Duodenal mucosa (tissue), 2 donors: ENCODE measurements around the gene OLIG2.

Experiments
- H3K27ac ChIP-seq: one replicate; pipeline ENCODE4 v1.7.0; 2013; ENCODE audit warnings: low read depth, low read length
- H3K27me3 ChIP-seq, 2 donors: one replicate each; pipeline ENCODE4 v1.7.0; 2013; ENCODE audit warnings: low read length in 2 of 2, control low read depth in 1 of 2; ENCODE audit not compliant: insufficient read depth in 2 of 2, control insufficient read depth in 1 of 2
- H3K36me3 ChIP-seq, 2 donors: one replicate each; pipeline ENCODE4 v1.7.0; 2013; ENCODE audit warnings: low read length in 2 of 2, control low read depth in 1 of 2; ENCODE audit not compliant: insufficient read depth in 2 of 2, control insufficient read depth in 1 of 2
- H3K4me1 ChIP-seq, 2 donors: one replicate each; pipeline ENCODE4 v1.7.0; 2013; ENCODE audit warnings: low read length in 2 of 2, control low read depth in 1 of 2; ENCODE audit not compliant: insufficient read depth in 2 of 2, control insufficient read depth in 1 of 2
- H3K4me3 ChIP-seq, 2 donors: one replicate each; pipeline ENCODE4 v1.7.0; 2013; ENCODE audit warnings: low read length in 2 of 2, low read depth in 1 of 2
- H3K9ac ChIP-seq, 2 donors: one replicate each; pipeline ENCODE4 v1.7.0; 2013; ENCODE audit warnings: low read length in 2 of 2, low read depth in 1 of 2
- H3K9me3 ChIP-seq, 2 donors: one replicate each; pipeline ENCODE4 v1.7.0; 2013; ENCODE audit warnings: low read length in 2 of 2, control low read depth in 1 of 2; ENCODE audit not compliant: control insufficient read depth in 1 of 2

The OLIG2 gene

DNA sequence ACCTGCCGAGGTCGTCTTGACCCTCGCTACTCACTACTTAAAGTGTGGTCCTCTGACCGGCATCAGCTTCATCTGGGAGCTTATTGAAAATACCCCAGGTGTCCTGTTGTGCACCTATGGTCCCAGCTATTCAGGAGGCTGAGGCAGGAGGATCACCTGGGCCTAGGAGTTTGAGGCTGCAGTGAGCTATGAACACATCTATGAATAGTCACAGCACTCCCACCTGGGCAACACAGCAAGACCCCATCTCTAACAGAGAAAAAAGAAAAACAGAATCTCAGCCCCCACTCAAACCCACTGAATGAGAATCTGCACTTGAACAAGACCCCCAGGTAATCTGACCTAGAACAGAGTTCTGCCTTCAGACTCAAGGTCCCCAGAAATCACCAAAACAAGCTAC is 35.5 kb downstream of the OLIG2 start:
- H3K36me3 ChIP-seq: no peaks in the 10 kb centered on the region
- H3K9me3 ChIP-seq: no peaks in the 10 kb centered on the region
- H3K27ac ChIP-seq: no peak overlapping the region
- H3K27me3 ChIP-seq: peaks cover 23 to 33% of the 10 kb centered on the region in 2 donors
- H3K4me1 ChIP-seq: no peaks in the 10 kb centered on the region
- no peak overlapping the region for H3K4me3 ChIP-seq
- no peak overlapping the region for H3K9ac ChIP-seq

DNA sequence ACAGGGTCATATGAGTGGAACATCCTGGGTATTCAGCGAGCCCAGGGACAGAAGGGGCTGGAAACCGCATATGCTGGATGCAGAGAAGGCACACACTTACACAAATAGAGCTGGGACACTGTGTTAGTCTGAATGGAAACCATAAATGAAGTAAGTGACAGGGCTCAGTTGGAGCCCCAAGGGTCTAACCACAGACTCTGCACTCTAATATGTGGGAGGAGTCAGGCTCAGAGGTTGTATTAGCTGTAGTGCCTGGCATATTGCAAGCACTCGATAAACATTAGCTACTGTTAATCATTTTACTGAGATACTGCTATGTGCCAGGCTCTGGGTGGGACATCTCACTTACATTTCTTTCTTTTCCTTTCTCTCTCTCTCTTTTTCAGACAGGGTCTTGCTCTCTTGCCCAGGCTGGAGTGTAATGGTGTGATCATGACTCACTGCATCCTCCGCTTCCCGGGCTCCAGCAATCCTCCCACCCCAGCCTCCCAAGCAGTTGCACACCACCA is 37.7 kb downstream of the OLIG2 start:
- Histone ChIP-seq H3K27ac (no peak overlapping the region), H3K4me3 (no peak overlapping the region), H3K4me1 (no peaks in the 10 kb centered on the region), H3K27me3 (peaks cover 42 to 53% of the 10 kb centered on the region in 2 donors), H3K9me3 (no peaks in the 10 kb centered on the region), H3K9ac (no peak overlapping the region), H3K36me3 (no peaks in the 10 kb centered on the region)

DNA sequence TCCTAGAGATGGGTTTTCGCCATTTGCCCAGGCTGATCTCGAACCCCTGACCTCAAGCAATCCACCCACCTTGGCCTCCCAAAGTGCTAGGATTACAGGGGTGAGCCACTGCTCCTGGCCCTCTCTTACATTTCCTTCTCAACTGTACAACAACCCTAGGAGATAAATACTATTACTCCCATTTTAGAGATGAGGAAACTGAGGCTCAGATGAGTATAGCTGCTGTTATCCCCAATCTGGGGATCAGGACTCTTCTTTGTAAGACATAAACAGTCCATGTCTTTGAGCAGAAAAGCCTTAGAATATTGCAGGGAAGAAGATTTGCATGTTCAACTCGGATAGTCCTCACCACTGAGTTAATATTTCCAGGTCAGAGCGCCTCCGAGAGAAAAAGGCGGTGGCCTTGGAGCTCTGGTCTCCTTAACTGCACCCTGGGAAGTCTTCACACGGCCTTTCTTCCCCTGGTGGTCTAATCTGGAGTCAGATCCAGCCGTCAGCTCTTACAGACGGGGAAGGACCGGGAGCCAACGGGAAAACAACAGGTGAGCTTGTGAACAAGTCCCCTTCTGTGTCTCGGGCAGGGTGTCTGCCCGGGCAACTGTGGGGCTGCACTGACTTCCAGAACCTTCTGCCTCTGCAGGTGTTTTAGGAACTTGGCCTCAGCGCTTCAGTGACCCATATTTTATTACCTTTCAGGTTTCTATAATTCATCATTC is 38.3 kb downstream of the OLIG2 start:
- peaks cover 48 to 59% of the 10 kb centered on the region in 2 donors for H3K27me3 ChIP-seq
- no peak overlapping the region for H3K27ac ChIP-seq
- no peak overlapping the region for H3K9ac ChIP-seq
- H3K4me3 ChIP-seq: no peak overlapping the region
- no peaks in the 10 kb centered on the region for H3K36me3 ChIP-seq
- no peaks in the 10 kb centered on the region for H3K4me1 ChIP-seq
- H3K9me3 ChIP-seq: no peaks in the 10 kb centered on the region

DNA sequence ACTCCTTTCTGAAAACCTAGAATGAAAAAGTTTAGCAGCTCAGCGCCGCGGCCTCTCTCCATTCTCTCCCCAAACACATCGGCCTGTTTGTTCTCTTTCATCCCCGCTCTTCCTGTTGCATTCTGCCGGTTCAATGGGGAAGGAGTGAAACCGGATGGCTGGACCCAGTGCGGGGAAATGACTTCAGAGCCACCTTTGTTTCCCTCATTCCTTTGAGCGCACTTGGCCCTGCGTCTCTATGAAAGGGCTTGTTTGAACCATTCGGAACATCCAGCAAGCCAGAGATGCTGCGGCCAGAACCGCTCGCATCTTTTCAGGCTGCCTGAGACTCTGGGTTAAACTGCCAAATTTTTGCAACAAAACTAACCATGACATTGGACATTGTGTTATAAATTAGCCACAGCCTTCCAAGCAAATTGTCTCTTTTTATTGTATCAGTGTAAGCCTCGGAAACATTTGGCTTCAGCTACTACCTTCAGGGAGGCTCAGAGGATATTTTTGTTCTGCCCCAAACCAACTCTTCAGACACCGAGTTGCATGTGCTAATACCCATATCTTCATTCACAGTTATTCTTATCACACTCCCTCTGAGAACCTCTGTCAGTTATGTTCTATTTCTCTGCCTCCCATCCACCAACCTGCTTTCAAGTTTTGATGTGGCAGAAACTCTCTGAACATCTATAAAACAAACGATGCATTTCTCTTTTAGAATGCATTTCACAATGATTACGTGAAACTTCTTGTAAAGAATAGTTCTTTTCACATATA is 39.1 kb downstream of the OLIG2 start:
- no peak overlapping the region for H3K9ac ChIP-seq
- peaks cover 0 to 2% of the 10 kb centered on the region in 2 donors for H3K4me1 ChIP-seq
- no peaks in the 10 kb centered on the region for H3K36me3 ChIP-seq
- peaks cover 0 to 1% of the 10 kb centered on the region in 2 donors for H3K9me3 ChIP-seq
- no peak overlapping the region for H3K4me3 ChIP-seq
- H3K27ac ChIP-seq: no peak overlapping the region
- H3K27me3 ChIP-seq: peaks cover 55 to 66% of the 10 kb centered on the region in 2 donors

DNA sequence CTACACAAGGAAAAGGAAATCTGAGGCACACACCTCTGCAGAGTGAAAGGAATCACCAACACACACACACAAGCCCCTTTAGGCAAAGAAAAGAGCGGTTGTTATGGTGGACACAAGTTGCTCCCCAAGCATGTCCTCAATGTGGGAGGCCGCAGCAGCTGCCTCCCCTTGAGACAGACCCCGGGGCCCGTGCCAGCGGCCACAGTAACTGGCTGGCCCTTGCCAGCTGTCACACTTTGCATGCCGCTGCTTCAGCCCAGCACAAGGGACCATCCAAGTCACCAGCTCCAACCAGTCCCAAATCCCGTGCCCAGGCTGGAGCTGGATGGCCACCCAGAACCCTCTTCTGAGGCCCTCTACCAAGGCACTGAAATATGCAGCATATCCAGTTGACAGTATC is 41.3 kb downstream of the OLIG2 start:
- Histone ChIP-seq H3K9ac (no peak overlapping the region), H3K27ac (no peak overlapping the region), H3K27me3 (peaks cover 61 to 70% of the 10 kb centered on the region in 2 donors), H3K36me3 (no peaks in the 10 kb centered on the region), H3K4me3 (no peak overlapping the region), H3K9me3 (peaks cover 0 to 1% of the 10 kb centered on the region in 2 donors), H3K4me1 (peaks cover 0 to 17% of the 10 kb centered on the region in 2 donors)

DNA sequence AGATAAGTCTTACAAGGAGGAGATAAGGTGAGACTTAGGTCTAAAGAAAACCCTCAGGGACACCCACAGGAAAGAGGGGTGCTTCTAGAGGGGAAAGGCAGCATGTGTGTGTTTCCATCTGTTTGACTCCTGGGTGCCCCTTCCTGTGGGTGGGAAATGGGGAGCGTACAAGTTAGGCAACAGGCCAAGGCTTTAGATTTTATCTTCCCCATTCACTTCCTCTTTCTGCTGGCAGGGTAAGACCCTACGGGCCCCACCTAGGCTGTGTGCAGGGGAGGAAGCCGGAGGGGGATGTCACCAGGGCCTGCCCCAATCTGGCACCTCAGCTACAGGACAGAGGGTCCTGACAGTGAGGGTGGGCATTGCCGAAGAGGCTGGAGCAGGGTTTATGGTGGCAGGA is 41.7 kb downstream of the OLIG2 start:
- peaks cover 65 to 74% of the 10 kb centered on the region in 2 donors for H3K27me3 ChIP-seq

DNA sequence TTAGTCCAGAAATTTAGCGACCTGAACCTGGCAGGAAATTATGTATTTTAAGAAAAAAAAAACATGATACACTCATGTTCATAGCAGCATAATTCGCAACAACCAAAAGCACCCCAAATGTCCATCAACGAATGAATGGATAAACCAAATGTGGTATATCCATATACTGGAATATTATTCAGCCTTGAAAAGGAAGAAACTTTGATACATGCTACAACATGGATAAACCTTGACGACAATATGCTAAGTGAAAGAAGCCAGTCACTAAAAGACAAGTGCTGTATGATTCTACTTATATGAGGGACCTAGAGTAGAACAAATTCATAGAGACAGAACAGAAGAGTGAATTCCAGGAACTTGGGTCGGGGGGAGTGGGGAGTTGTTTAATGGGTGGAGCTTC is 43.5 kb downstream of the OLIG2 start:
- Histone ChIP-seq H3K9ac (no peak overlapping the region), H3K4me1 (peaks cover 0 to 19% of the 10 kb centered on the region in 2 donors), H3K9me3 (peaks cover 0 to 1% of the 10 kb centered on the region in 2 donors), H3K36me3 (no peaks in the 10 kb centered on the region), H3K27me3 (peaks cover 74 to 79% of the 10 kb centered on the region in 2 donors), H3K4me3 (no peak overlapping the region), H3K27ac (no peak overlapping the region)

More for the DNA sequence above, 41.7 kb downstream of the OLIG2 start:
- no peaks in the 10 kb centered on the region for H3K36me3 ChIP-seq
- H3K27ac ChIP-seq: no peak overlapping the region
- H3K9me3 ChIP-seq: peaks cover 0 to 1% of the 10 kb centered on the region in 2 donors
- peaks cover 0 to 19% of the 10 kb centered on the region in 2 donors for H3K4me1 ChIP-seq
- no peak overlapping the region for H3K9ac ChIP-seq
- H3K4me3 ChIP-seq: no peak overlapping the region

DNA sequence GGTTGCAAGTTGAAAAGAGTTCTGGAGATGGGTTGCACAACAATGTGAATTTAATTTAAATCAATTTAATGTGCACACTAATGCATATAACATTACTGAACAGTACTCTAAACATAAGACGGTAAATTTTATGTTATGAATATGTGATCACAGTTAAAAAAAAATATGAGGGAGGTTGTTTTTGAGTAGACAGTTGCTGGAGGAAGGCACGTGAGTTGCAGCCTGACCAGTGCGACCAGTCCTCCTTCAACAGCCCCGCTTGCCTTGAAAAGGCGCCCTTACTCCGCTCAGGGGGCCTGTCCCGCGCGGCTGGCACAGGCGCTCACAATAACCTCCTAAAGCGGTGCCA is 43.9 kb downstream of the OLIG2 start:
- Histone ChIP-seq H3K36me3 (no peaks in the 10 kb centered on the region), H3K9me3 (peaks cover 0 to 1% of the 10 kb centered on the region in 2 donors), H3K27me3 (peaks cover 76 to 78% of the 10 kb centered on the region in 2 donors), H3K27ac (no peak overlapping the region), H3K9ac (no peak overlapping the region), H3K4me1 (peaks cover 0 to 19% of the 10 kb centered on the region in 2 donors), H3K4me3 (no peak overlapping the region)

DNA sequence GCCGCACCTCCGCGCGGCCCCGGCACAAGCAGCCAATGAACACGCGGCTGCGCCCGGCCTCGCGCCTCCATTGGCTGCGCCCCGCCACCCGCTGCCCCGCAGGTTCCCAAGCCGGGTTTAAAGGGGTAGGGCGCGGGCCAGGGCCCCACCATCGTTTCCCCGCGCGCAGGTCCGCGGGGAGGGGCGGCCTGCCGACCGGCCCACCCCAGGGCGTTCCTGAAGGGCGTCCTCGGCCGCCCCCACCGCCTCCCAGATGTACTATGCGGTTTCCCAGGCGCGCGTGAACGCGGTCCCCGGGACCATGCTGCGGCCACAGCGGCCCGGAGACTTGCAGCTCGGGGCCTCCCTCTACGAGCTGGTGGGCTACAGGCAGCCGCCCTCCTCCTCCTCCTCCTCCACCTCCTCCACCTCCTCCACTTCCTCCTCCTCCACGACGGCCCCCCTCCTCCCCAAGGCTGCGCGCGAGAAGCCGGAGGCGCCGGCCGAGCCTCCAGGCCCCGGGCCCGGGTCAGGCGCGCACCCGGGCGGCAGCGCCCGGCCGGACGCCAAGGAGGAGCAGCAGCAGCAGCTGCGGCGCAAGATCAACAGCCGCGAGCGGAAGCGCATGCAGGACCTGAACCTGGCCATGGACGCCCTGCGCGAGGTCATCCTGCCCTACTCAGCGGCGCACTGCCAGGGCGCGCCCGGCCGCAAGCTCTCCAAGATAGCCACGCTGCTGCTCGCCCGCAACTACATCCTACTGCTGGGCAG is 44.4 kb downstream of the OLIG2 start, which contains the start of gene OLIG1:
TSS of gene OLIG1 (plus strand) at position 148 of the 750 bp plus-strand sequence. CDS start at position 254, 106 bp downstream.
- peak within 1 kb of the TSS; percentile 62 to 75 for H3K4me3 ChIP-seq
- H3K9me3 ChIP-seq: peaks cover 0 to 1% of the 10 kb centered on the region in 2 donors
- no peaks in the 10 kb centered on the region for H3K36me3 ChIP-seq
- H3K4me1 ChIP-seq: peaks cover 0 to 19% of the 10 kb centered on the region in 2 donors
- no peak within 1 kb of the TSS for H3K9ac ChIP-seq
- H3K27ac ChIP-seq: no peak within 1 kb of the TSS
- H3K27me3 ChIP-seq: peaks cover 73 to 74% of the 10 kb centered on the region in 2 donors

DNA sequence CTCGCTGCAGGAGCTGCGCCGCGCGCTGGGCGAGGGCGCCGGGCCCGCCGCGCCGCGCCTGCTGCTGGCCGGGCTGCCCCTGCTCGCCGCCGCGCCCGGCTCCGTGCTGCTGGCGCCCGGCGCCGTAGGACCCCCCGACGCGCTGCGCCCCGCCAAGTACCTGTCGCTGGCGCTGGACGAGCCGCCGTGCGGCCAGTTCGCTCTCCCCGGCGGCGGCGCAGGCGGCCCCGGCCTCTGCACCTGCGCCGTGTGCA is 44.9 kb downstream of the OLIG2 start:
- no peaks in the 10 kb centered on the region for H3K36me3 ChIP-seq
- H3K9me3 ChIP-seq: peaks cover 0 to 1% of the 10 kb centered on the region in 2 donors
- H3K4me1 ChIP-seq: peaks cover 0 to 19% of the 10 kb centered on the region in 2 donors
- no peak overlapping the region for H3K9ac ChIP-seq
- no peak overlapping the region for H3K27ac ChIP-seq
- peaks cover 74 to 75% of the 10 kb centered on the region in 2 donors for H3K27me3 ChIP-seq
- peak overlapping the region in 1 of 2 donors; percentile 75 for H3K4me3 ChIP-seq
